Hepatocyte (in vitro differentiated cells): ENCODE data around the gene PCBD2. TPM values are rescaled to one million over a fixed set of nuclear protein-coding genes. Genes with fewer than 3 reads are reported as not detected.
"Not testable (repeated sequence)": the region's sequence is repeated elsewhere in the genome, so short reads cannot be mapped to it uniquely, and the experiment has no call there.

Experiments
- DNase-seq: peaks from one replicate; pipeline ENCODE4 v3.0.0-alpha.2; 2016; ENCODE audit warnings: low spot score
- H2AFZ ChIP-seq: fragments of 200-600 bp; sonication (generic); 2 replicates; pipeline ENCODE4 v1.6.0; 2016; ENCODE audit warnings: antibody characterized with exemption, mild to moderate bottlenecking
- H3K27ac ChIP-seq: fragments of 200-600 bp; sonication (generic); 2 replicates; pipeline ENCODE4 v1.5.1; 2016; ENCODE audit warnings: mild to moderate bottlenecking
- H3K27me3 ChIP-seq: fragments of 200-600 bp; sonication (generic); 2 replicates; pipeline ENCODE4 v1.6.1; 2016
- H3K36me3 ChIP-seq: fragments of 200-600 bp; sonication (generic); replicated peaks from 2 replicates; pipeline ENCODE4 v1.5.1; 2016; ENCODE audit warnings: low read depth; ENCODE audit not compliant: insufficient read depth
- H3K4me1 ChIP-seq: fragments of 200-600 bp; sonication (generic); 2 replicates; pipeline ENCODE4 v1.5.1; 2016; ENCODE audit warnings: mild to moderate bottlenecking, moderate library complexity; ENCODE audit not compliant: insufficient read depth
- H3K4me2 ChIP-seq: fragments of 200-600 bp; sonication (generic); 2 replicates; pipeline ENCODE4 v1.6.0; 2016
- H3K4me3 ChIP-seq: fragments of 200-600 bp; sonication (generic); 2 replicates; pipeline ENCODE4 v1.5.1; 2016; ENCODE audit warnings: mild to moderate bottlenecking
- H3K79me2 ChIP-seq: fragments of 200-600 bp; sonication (generic); 2 replicates; pipeline ENCODE4 v1.6.0; 2017; ENCODE audit warnings: mild to moderate bottlenecking
- H3K9me2 ChIP-seq: fragments of 200-600 bp; sonication (generic); replicated peaks from 2 replicates; pipeline ENCODE4 v1.6.0; 2017; ENCODE audit warnings: mild to moderate bottlenecking; ENCODE audit not compliant: insufficient read depth
- H3K9me3 ChIP-seq: fragments of 200-600 bp; sonication (generic); 2 replicates; pipeline ENCODE4 v1.5.1; 2016; ENCODE audit warnings: low read depth, mild to moderate bottlenecking
- H4K20me1 ChIP-seq: fragments of 200-600 bp; sonication (generic); 2 replicates; pipeline ENCODE4 v1.6.0; 2016; ENCODE audit warnings: mild to moderate bottlenecking; ENCODE audit not compliant: insufficient read depth, poor library complexity, severe bottlenecking
- CTCF ChIP-seq: fragments of 200-600 bp; sonication (generic); IDR thresholded peaks from 2 replicates; pipeline ENCODE4 v1.5.1; 2016; ENCODE audit warnings: antibody characterized with exemption, mild to moderate bottlenecking; ENCODE audit not compliant: poor library complexity
- EZH2 ChIP-seq: fragments of 200-600 bp; sonication (generic); IDR thresholded peaks from 2 replicates; pipeline ENCODE4 v1.6.1; 2016; ENCODE audit warnings: antibody characterized with exemption, mild to moderate bottlenecking, borderline replicate concordance
- EZH2phosphoT487 ChIP-seq: fragments of 200-600 bp; sonication (generic); IDR thresholded peaks from one replicate; pipeline ENCODE4 v1.6.1; 2018; ENCODE audit warnings: antibody characterized with exemption, mild to moderate bottlenecking, low read depth, moderate library complexity; ENCODE audit not compliant: unreplicated experiment, severe bottlenecking
- WGBS: methylation state at CpG from one replicate; pipeline ENCODE4 v1.1.6; 2016; ENCODE audit warnings: low lambda C conversion rate; ENCODE audit errors: missing lambda C conversion rate; 5-methylcytosine and 5-hydroxymethylcytosine counted together
- polyA plus RNA-seq: library from polyadenylated mRNA; unstranded; fragments of >200 nt; fragmentation: Nextera tagmentation; extraction: Ambion mirVana; gene quantifications from 2 replicates; pipeline ENCODE4 v1.2.1, GENCODE V29; 2016
- total RNA-seq: library from RNA; depleted of rRNA; stranded (reverse); fragments of >200 nt; gene quantifications from 2 replicates; pipeline ENCODE4 v1.2.3, GENCODE V29; 2014

Gene PCBD2
- total and polyA plus RNA-seq, 2 experiments from 2014 or later: 5.2 to 14.0 TPM

DNA sequence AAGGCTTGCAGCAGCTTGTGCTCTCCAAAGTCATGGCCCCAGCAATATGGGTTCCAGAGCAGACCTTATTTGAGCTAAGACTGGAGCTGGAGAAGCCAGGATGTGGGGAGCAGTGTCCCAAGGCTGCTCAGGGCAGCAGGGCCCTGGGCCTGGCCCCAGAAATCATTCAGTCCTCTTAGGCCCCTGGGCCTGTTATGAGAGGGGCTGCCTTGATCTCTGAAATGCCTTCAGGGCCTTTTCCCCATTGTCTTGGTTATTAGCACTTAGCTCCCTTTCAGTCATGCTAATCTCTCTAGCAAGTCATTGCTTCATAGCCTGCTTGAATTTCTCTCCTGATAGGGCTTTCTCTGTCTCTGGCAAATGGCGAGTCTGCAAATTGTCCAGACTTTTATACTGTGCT, 71.9 kb downstream of the PCBD2 start:
- H3K4me2 ChIP-seq: no peak overlapping the region
- no peaks in the 10 kb centered on the region for H3K79me2 ChIP-seq
- H3K4me1 ChIP-seq: no peaks in the 10 kb centered on the region
- H3K4me3 ChIP-seq: no peak overlapping the region
- no peak overlapping the region for H3K27ac ChIP-seq
- no peaks in the 10 kb centered on the region for H3K27me3 ChIP-seq
- no peaks in the 10 kb centered on the region for H3K9me2 ChIP-seq
- no peaks in the 10 kb centered on the region for H4K20me1 ChIP-seq
- TF ChIP-seq EZH2phosphoT487: no peak
- no peak for TF ChIP-seq EZH2
- no peak for TF ChIP-seq CTCF
- WGBS: 97% methylated on average over 1 of the region's 1 CpG
- no peak overlapping the region for H2AFZ ChIP-seq
- DNase-seq: no peak
- peaks cover 8% of the 10 kb centered on the region for H3K9me3 ChIP-seq
- no peaks in the 10 kb centered on the region for H3K36me3 ChIP-seq

DNA sequence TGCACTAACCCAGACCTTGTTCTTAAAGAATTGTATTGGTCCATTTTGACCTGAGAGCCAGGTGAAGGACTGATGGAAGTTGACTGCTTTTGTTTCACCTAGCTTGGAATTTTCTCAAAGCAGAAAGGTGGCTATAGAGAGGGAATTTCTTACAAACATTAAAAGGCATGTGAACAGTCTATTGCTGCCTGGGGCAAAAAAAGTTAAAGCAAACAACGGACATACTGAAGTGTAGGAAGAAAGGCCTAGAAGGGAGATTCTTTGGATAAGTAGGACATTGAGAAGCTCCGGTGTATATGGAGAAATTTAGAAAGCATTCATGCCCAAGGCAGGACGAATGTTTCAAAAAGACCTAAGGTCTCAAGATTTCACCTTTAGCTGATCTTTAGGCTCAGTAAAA, 74.5 kb downstream of the PCBD2 start:
- Histone ChIP-seq H3K27me3 (no peaks in the 10 kb centered on the region), H2AFZ (no peak overlapping the region), H3K4me1 (no peaks in the 10 kb centered on the region), H3K79me2 (no peaks in the 10 kb centered on the region), H3K9me2 (no peaks in the 10 kb centered on the region), H3K36me3 (no peaks in the 10 kb centered on the region), H3K4me3 (no peak overlapping the region), H3K4me2 (no peak overlapping the region), H3K27ac (no peak overlapping the region), H3K9me3 (peaks cover 13% of the 10 kb centered on the region), H4K20me1 (no peaks in the 10 kb centered on the region)
- DNase-seq: no peak
- no peak for TF ChIP-seq CTCF
- no peak for TF ChIP-seq EZH2
- no peak for TF ChIP-seq EZH2phosphoT487
- WGBS: 86% methylated on average over 3 of the region's 3 CpGs

GRCh38 chr5:134982230-134982629, 77.3 kb downstream of the PCBD2 start:
- TF ChIP-seq CTCF (no peak), EZH2phosphoT487 (no peak), EZH2 (no peak)
- H3K27me3 ChIP-seq: no peaks in the 10 kb centered on the region
- H2AFZ ChIP-seq: no peak overlapping the region
- H3K9me2 ChIP-seq: no peaks in the 10 kb centered on the region
- no peaks in the 10 kb centered on the region for H3K79me2 ChIP-seq
- H4K20me1 ChIP-seq: no peaks in the 10 kb centered on the region
- no peak for DNase-seq
- 97% methylated on average over 1 of the region's 1 CpG for WGBS
- no peak overlapping the region for H3K27ac ChIP-seq
- no peaks in the 10 kb centered on the region for H3K36me3 ChIP-seq
- no peak overlapping the region for H3K4me2 ChIP-seq
- H3K4me1 ChIP-seq: no peaks in the 10 kb centered on the region
- no peak overlapping the region for H3K4me3 ChIP-seq
- H3K9me3 ChIP-seq: peaks cover 13% of the 10 kb centered on the region

- Histone ChIP-seq H3K4me2 (no peak overlapping the region), H2AFZ (no peak overlapping the region), H3K27me3 (no peaks in the 10 kb centered on the region), H3K27ac (no peak overlapping the region), H4K20me1 (no peaks in the 10 kb centered on the region), H3K4me3 (no peak overlapping the region), H3K4me1 (no peaks in the 10 kb centered on the region), H3K36me3 (no peaks in the 10 kb centered on the region), H3K9me3 (no peaks in the 10 kb centered on the region), H3K79me2 (no peaks in the 10 kb centered on the region), H3K9me2 (no peaks in the 10 kb centered on the region)
- no peak for TF ChIP-seq EZH2
- no peak for TF ChIP-seq EZH2phosphoT487
- TF ChIP-seq CTCF: no peak
- DNase-seq: no peak
- 50% methylated on average over 3 of the region's 3 CpGs for WGBS
Observed at GRCh38 chr5:134989266-134989830, 84.4 kb downstream of the PCBD2 start.

DNA sequence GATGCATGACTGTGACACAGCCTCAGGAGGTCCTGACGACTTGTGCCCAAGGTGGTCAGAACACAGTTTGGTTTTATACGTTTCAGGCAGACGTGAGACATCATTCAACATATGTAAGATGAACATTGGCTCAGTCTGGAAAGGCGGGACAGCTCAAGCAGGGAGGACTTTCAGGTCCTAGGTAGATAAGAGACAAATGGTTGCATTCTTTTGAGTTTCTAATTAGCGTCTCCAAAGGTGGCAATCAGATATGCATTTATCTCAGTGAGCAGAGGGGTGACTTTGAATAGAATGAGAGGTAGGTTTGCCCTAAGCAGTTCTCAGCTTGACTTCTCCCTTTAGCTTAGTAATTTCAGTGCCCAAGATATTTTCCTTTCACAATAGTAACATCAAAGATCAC, 85.3 kb downstream of the PCBD2 start:
- H4K20me1 ChIP-seq, H3K36me3 ChIP-seq, DNase-seq, H3K4me2 ChIP-seq, H3K9me3 ChIP-seq, H3K4me1 ChIP-seq, H3K9me2 ChIP-seq, H3K27me3 ChIP-seq, H3K79me2 ChIP-seq, H2AFZ ChIP-seq, H3K27ac ChIP-seq, H3K4me3 ChIP-seq: not testable (repeated sequence)
- 58% methylated on average over 5 of the region's 5 CpGs for WGBS
